Esophagus squamous epithelium (tissue), 4 donors: ENCODE measurements around the gene HKDC1.

Experiments
- POLR2A ChIP-seq, 4 donors: fragments of 450-650 bp; IDR thresholded peaks; one replicate each; pipeline ENCODE4 v1.6.1; 2017; ENCODE audit warnings: antibody characterized with exemption in 4 of 4, mild to moderate bottlenecking in 4 of 4, moderate library complexity in 3 of 4
- TF ChIP-seq, protein P1 (sequence below), 6 experiments: fragments of 450-650 bp in 4 of 6; fragments of 200-600 bp in 2 of 6; sonication (generic) in 2 of 6; IDR thresholded peaks; one replicate each; pipeline ENCODE4 v1.5.1; 2016 to 2019; ENCODE audit warnings: antibody characterized with exemption in 6 of 6, mild to moderate bottlenecking in 4 of 6, moderate library complexity in 4 of 6

DNA sequence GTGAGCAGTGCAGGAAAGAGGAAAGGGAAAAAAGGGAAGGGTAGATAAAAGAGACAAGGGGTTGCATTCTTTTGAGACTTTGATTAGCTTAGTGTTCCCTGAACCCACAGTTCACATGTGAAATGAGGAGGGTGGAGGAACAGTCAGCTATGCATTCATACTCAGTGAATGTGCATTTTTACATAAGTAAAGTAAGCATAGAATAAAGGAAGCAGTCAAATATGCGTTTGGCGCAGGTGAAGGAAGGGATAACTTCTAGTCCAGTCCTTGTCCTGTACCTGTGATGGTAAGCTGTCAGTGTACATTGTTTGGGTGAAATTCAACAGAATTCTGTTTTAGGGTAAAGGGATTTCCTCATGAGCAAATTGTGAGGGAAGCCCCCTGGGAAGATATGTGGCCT is 86.3 kb downstream of the HKDC1 start:
- TF ChIP-seq, protein P1, sequence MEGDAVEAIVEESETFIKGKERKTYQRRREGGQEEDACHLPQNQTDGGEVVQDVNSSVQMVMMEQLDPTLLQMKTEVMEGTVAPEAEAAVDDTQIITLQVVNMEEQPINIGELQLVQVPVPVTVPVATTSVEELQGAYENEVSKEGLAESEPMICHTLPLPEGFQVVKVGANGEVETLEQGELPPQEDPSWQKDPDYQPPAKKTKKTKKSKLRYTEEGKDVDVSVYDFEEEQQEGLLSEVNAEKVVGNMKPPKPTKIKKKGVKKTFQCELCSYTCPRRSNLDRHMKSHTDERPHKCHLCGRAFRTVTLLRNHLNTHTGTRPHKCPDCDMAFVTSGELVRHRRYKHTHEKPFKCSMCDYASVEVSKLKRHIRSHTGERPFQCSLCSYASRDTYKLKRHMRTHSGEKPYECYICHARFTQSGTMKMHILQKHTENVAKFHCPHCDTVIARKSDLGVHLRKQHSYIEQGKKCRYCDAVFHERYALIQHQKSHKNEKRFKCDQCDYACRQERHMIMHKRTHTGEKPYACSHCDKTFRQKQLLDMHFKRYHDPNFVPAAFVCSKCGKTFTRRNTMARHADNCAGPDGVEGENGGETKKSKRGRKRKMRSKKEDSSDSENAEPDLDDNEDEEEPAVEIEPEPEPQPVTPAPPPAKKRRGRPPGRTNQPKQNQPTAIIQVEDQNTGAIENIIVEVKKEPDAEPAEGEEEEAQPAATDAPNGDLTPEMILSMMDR (IDR thresholded peaks at IDR 0.05), result no peak
- no peak for TF ChIP-seq POLR2A (IDR thresholded peaks at IDR 0.05)
